HUDEP-2 (cell line): ENCODE measurements around the gene CACNA1G.

Source experiments
- DNase-seq, 76 experiments: peaks; one replicate each; lab custom pipeline; 2025; ENCODE audit not compliant: unreplicated experiment in 76 of 76; lab: John Stamatoyannopoulos, UW

The CACNA1G gene

GRCh38 chr17:50664788-50665458 lies 104.4 kb downstream of the CACNA1G start:
- DNase-seq: no peak

GRCh38 chr17:50665838-50666237 lies 105.3 kb downstream of the CACNA1G start:
- DNase-seq: no peak

GRCh38 chr17:50666316-50666715 lies 105.8 kb downstream of the CACNA1G start:
- DNase-seq: no peak

- DNase-seq: no peak
Observed at GRCh38 chr17:50667259-50668024, 106.9 kb downstream of the CACNA1G start.

- no peak for DNase-seq
Observed at GRCh38 chr17:50668025-50668837, 107.7 kb downstream of the CACNA1G start.

GRCh38 chr17:50668838-50669581 lies 108.5 kb downstream of the CACNA1G start:
- DNase-seq: no peak

- DNase-seq: no peak
Observed at GRCh38 chr17:50672071-50672470, 111.6 kb downstream of the CACNA1G start.

GRCh38 chr17:50672831-50673551 lies 112.5 kb downstream of the CACNA1G start:
- DNase-seq: no peak

GRCh38 chr17:50675190-50675589 lies 114.7 kb downstream of the CACNA1G start:
- DNase-seq: no peak

GRCh38 chr17:50675627-50676026 lies 115.1 kb downstream of the CACNA1G start:
- DNase-seq: no peak

GRCh38 chr17:50676065-50676975 lies 115.8 kb downstream of the CACNA1G start:
- no peak for DNase-seq
